GM21723 (cell line): Measurements from ENCODE around the gene AVPR2.

Source experiments
- ATAC-seq: cut with Tn5 transposase; IDR thresholded peaks from one replicate; pipeline ENCODE4 v1.9.1; 2021; ENCODE audit warnings: mild to moderate bottlenecking, moderate library complexity; ENCODE audit not compliant: unreplicated experiment

Gene AVPR2

DNA sequence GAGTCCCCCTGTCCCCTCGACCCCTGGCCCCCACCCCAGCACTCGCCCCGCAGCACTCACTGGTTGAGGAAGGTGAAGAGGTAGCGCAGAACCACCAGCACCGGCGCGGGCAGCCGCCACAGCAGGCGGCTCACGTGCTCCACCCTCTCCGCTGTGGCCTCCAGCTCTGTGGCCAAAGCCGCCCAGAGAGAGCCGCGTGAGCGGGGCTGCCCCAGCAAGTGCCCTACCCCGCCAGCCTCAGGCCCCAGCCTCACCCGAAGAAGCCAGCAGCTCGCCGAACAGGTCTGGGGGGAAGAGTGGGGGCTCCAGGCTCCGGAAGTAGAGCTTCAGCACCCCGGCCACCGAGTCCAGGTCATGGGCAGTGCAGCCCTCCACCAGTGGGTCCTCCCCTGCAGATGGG, 6.0 kb downstream of the AVPR2 start:
- no peak for ATAC-seq

DNA sequence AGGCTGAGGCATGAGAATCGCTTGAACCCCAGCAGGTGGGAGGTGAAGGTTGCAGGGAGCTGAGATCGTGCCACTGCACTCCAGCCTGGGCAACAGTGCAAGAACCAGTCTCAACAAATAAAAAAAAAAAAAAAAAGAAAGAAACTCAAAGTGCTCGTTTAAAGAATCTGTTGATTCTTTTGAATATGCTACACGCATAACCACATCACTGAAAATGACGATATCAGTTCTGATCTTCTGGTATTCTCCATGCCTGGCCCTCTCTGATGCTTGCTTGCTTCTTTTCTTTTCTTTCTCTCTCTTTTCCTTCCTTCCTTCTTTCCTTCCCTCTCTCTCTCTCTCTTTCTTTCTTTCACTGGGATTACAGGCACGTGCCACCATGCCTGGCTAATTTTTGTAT, 7.3 kb downstream of the AVPR2 start:
- ATAC-seq, result no peak

DNA sequence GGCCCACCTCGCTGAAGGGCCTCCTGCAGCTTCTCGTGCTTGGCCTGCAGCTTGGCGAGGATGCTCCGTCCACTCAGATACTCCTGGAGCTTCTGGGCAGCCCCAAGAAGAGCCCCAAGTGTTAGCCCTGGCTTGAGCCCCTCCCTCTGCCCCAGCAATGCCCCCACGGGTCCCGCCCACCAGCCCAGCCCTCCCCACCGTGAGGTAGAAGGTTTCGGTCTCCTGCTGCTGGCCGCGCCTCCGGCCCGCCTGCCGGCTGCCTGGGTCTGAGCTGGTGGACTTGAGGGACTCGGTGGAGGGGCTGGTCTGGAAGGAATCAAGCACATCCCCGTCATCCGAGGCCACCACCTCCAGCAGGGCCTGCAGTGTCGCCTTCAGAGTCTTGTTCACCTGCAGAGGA, 8.7 kb downstream of the AVPR2 start:
- no peak for ATAC-seq

- no peak for ATAC-seq
These were observed 9.2 kb downstream of the AVPR2 start for GRCh38 chrX:153913701-153914100.

DNA sequence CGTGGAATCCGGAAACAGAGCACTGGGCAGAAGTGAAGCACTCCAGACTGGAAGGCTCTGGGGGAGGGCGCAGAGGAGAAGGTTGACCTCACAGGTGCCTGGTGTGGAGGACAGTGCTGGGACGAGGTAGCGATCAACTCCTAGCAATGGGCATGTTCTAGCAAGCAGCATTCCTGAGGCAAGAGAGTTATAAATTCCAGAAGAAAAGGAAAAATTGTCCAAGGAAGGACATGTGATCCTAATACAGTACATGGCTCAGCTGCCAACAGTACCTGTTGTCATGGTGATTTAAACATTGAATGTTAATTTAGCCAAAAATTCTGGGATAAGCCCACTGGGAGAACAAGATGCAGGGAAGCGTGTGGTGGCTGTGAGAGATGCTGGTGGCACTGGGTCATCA, 13.4 kb downstream of the AVPR2 start:
- no peak for ATAC-seq

GRCh38 chrX:153919281-153919680, 14.8 kb downstream of the AVPR2 start:
- no peak for ATAC-seq

GRCh38 chrX:153920546-153920945, 16.1 kb downstream of the AVPR2 start:
- ATAC-seq, result no peak

DNA sequence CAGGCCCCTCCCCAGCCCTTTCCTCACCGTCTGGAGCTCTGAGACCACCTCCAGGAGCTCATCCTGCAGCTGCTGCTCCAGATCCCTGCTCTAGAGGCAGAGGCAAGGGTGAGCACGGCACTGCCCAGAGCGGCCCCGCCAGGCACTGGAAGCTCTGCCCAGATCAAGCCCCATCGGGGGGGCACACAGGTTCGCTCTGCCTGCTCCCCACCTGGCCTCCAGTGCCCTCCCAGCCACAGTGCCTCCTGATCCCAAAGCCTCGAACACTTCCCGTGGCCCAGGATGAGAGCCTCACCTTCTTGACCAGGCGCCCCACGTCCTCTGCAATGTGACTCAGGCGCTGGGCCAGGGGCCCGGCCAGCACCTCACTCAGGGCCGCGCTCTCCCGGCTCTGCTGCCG, 16.6 kb downstream of the AVPR2 start:
- no peak for ATAC-seq

GRCh38 chrX:153921511-153922446, 17.3 kb downstream of the AVPR2 start:
- no peak for ATAC-seq

- no peak for ATAC-seq
These were observed 18.7 kb downstream of the AVPR2 start for GRCh38 chrX:153922932-153923857.

DNA sequence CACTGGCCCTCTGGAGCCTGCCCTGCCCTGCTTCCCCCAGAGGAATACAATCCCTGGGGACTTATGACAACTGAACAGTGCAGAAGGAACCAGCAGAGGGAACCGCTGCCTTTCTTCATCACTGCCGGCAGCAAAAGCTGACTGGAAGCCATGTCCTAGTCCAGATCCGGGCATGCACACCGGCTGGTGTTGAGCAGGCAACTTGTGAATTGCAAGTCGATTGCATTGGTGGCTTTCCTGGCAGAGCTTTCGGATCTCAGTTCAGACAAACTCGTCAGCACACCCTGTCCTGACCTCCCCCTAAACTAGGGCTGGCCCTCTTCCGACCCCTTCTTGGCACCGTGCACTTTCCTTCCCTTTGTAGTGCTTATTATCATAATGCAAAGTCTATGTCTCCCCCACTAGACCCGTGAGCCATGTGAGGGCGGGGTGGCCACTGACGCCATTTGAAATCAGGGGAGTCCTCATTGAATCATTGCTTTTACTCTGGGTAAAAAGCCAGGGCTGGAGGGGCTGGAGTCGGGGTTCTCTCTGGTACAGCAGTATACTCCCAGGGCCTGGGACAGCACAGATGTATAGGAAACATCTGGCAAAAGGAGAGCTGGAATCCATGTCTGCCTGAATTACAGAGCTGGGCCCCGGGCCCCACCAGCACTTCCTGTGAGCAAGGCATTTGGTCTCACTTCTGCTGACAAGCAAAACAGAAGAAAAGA, 19.8 kb downstream of the AVPR2 start:
- ATAC-seq, result no peak

GRCh38 chrX:153925387-153925738, 20.9 kb downstream of the AVPR2 start:
- ATAC-seq, result no peak

GRCh38 chrX:153925739-153926551, 21.5 kb downstream of the AVPR2 start, which contains the start of gene ARHGAP4:
ARHGAP4 (minus strand) TSS chrX:153926264; CDS start chrX:153926202, 62 bp downstream.
- ATAC-seq, result no peak

DNA sequence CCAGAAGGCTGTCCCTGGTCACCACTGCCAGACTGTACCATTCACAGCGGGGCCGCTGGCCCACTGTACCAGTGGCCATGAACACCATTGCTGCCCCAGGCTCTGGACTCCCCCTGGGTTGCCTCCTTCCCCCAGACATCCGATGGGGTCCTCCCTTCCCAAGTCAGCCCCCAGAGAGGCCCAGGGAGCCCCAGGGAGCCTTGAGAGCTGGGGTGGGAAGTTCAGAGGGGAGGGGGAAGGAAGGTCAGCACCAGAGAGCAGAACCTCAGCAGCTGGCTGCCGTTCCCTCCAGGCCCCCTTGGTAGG, 22.0 kb downstream of the AVPR2 start:
- ATAC-seq, result no peak

- ATAC-seq, result peak; percentile 42
These were observed 22.6 kb downstream of the AVPR2 start for GRCh38 chrX:153926858-153927671.

- no peak for ATAC-seq
These were observed 23.1 kb downstream of the AVPR2 start for GRCh38 chrX:153927672-153927921.

GRCh38 chrX:153927922-153928760, 23.7 kb downstream of the AVPR2 start:
- ATAC-seq, result peak; percentile 78

DNA sequence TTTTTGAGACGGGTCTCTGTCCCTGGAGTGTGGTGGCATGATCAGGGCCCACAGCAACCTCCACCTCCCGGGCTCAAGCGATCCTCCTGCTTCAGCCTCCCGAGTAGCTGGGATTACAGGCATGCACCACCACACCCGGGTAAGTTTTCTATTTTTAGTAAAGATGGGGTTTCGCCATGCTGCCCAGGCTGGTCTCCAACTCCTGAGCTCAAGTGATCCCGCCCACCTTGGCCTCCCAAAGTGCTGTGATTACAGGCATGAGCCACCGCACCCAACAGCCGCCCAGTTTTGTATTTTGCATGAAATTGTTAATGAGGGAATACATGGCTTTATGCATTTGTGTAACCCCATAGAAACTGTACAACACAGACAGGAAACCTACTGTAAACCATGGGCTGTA, 24.4 kb downstream of the AVPR2 start:
- no peak for ATAC-seq

DNA sequence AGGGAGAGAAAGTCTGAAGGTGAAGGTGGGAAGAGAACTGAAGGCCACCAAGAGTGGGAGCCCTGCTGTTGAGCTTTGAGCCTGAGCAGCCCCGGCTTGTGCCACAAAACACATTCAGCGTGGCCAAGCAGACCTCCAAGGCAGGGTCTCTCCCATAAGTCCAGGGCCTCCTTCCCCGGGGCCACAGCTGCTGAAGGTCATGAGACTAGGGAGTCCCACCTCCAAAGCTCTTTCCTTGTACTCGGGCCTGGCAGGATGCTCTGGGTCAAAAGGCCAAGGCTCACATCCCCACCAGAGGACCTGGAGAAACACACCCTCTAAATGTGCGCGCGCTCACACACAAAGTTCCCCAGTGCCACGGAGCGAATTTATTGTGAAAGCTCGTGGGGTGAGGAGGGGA, 25.1 kb downstream of the AVPR2 start:
- no peak for ATAC-seq
